Tibial nerve (tissue), 4 donors: ENCODE measurements around the gene NOS3. TPM values are rescaled to one million over a fixed set of nuclear protein-coding genes. Genes with fewer than 3 reads are reported as not detected.
"Not testable (repeated sequence)": the region's sequence is repeated elsewhere in the genome, so short reads cannot be mapped to it uniquely, and the experiment has no call there.

ENCODE experiments used
- DNase-seq, 2 donors: peaks; one replicate each; pipeline ENCODE4 v3.0.0-alpha.2; 2019; ENCODE audit warnings: low spot score in 2 of 2
- H3K27ac ChIP-seq, 4 donors: fragments of 200-600 bp; sonication (generic) in 3 of 4; one replicate each; pipeline ENCODE4 v1.5.1; 2017 to 2019; ENCODE audit warnings: mild to moderate bottlenecking in 1 of 4
- H3K27me3 ChIP-seq, 2 donors: fragments of 200-600 bp; sonication (generic) in 1 of 2; one replicate each; pipeline versions ENCODE4 v1.5.1 to v1.6.0; 2017 to 2019
- H3K36me3 ChIP-seq, 3 donors: fragments of 200-600 bp; sonication (generic); one replicate each; pipeline ENCODE4 v1.5.1; 2018 to 2019
- H3K4me1 ChIP-seq, 4 donors: fragments of 200-600 bp; sonication (generic) in 3 of 4; one replicate each; pipeline ENCODE4 v1.5.1; 2017 to 2019
- H3K4me3 ChIP-seq, 4 donors: fragments of 200-600 bp; sonication (generic) in 3 of 4; one replicate each; pipeline ENCODE4 v1.5.1; 2017 to 2019; ENCODE audit warnings: mild to moderate bottlenecking in 1 of 4, moderate library complexity in 1 of 4
- H3K9me3 ChIP-seq, 4 donors: fragments of 200-600 bp; sonication (generic) in 3 of 4; one replicate each; pipeline ENCODE4 v1.5.1; 2017 to 2019
- EP300 ChIP-seq, 2 donors: sonication (generic); formaldehyde crosslinking; IDR thresholded peaks; one replicate each; pipeline ENCODE4 v1.6.1; 2017; ENCODE audit warnings: antibody characterized with exemption in 2 of 2, mild to moderate bottlenecking in 1 of 2
- POLR2A ChIP-seq, 2 donors: fragments of 450-650 bp; IDR thresholded peaks; one replicate each; pipeline ENCODE4 v1.6.1; 2017; ENCODE audit warnings: antibody characterized with exemption in 2 of 2, mild to moderate bottlenecking in 2 of 2, moderate library complexity in 2 of 2
- WGBS, 2 donors: methylation state at CpG; one replicate each; pipeline ENCODE4 v1.1.5; 2018; 5-methylcytosine and 5-hydroxymethylcytosine counted together
- total RNA-seq, 4 donors: library from RNA; depleted of rRNA; stranded (reverse); fragments of >200 nt; gene quantifications; one replicate each; pipeline ENCODE4 v1.1.0, GENCODE V29; 2016
- TF ChIP-seq, protein P1 (sequence below), 5 experiments: fragments of 200-600 bp in 3 of 5; fragments of 450-650 bp in 2 of 5; sonication (generic) in 3 of 5; IDR thresholded peaks; one replicate each; pipeline ENCODE4 v1.5.1; 2016 to 2019; ENCODE audit warnings: antibody characterized with exemption in 5 of 5, mild to moderate bottlenecking in 3 of 5, moderate library complexity in 2 of 5

NOS3 gene
- total RNA-seq, 4 donors from 2014 or later = 20.3 to 38.1 (median 23.8) TPM

DNA sequence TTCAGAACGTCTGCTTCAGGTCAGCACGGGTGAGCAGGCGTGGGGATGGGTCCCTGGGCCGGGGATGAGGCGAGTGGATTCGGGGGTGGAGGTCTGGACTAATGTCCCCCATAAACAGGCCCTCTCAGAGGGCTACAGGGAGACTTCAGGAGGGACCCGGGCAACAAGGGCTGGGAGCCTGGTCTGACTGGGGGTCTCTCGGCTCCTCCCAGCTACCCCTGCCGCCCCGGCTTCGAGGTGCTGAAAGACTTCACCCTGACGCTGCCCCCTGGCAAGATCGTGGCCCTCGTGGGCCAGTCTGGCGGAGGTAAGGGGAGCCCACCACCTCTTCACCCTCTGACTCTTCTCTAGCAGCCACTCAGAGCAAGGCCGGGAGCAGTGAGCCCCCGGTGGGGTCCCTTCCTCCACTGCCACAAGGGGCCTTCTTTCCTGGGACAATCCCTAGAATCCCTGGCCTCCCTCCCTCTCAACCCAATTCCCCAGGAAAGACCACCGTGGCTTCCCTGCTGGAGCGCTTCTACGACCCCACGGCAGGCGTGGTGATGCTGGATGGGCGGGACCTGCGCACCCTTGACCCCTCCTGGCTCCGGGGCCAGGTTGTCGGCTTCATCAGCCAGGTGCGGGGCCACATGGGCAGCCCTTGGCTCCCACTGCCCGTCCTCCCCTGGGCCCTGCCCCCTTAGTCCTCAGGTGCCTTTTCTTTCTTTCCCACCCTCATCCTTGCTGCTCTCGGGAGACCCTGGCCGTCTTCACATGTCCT, 50.0 kb downstream of the NOS3 start:
- 87% methylated on average over 29 to 30 of the region's 30 CpGs for WGBS, 2 donors
- TF ChIP-seq, protein P1, sequence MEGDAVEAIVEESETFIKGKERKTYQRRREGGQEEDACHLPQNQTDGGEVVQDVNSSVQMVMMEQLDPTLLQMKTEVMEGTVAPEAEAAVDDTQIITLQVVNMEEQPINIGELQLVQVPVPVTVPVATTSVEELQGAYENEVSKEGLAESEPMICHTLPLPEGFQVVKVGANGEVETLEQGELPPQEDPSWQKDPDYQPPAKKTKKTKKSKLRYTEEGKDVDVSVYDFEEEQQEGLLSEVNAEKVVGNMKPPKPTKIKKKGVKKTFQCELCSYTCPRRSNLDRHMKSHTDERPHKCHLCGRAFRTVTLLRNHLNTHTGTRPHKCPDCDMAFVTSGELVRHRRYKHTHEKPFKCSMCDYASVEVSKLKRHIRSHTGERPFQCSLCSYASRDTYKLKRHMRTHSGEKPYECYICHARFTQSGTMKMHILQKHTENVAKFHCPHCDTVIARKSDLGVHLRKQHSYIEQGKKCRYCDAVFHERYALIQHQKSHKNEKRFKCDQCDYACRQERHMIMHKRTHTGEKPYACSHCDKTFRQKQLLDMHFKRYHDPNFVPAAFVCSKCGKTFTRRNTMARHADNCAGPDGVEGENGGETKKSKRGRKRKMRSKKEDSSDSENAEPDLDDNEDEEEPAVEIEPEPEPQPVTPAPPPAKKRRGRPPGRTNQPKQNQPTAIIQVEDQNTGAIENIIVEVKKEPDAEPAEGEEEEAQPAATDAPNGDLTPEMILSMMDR (IDR thresholded peaks at IDR 0.05) = no peak
- TF ChIP-seq POLR2A (IDR thresholded peaks at IDR 0.05) (no peak), EP300 (IDR thresholded peaks at IDR 0.05) (no peak)
- no peaks in the 10 kb centered on the region for H3K27me3 ChIP-seq

DNA sequence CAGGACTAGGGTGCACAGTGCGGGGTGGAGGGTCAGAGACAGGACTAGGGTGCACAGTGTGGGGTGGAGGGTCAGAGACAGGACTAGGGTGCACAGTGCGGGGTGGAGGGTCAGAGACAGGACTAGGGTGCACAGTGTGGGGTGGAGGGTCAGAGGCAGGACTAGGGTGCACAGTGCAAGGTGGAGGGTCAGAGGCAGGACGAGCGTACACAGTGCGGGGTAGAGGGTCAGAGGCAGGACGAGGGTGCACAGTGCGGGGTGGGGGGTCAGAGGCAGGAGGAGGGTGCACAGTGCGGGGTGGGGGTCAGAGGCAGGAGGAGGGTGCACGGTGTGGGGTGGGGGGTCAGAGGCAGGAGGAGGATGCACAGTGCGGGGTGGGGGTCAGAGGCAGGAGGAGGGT, 52.6 kb downstream of the NOS3 start:
- H3K9me3 ChIP-seq, H3K4me3 ChIP-seq, H3K27me3 ChIP-seq, H3K27ac ChIP-seq, DNase-seq: not testable (repeated sequence)
- WGBS, 2 donors = 84 to 87% methylated on average over 10 of the region's 10 CpGs
- Histone ChIP-seq H3K36me3 (peaks cover 0 to 59% (median 0%) of the 10 kb centered on the region in 3 donors), H3K4me1 (peaks cover 0 to 33% (median 18%) of the 10 kb centered on the region in 4 donors)

More for the DNA sequence above, 50.0 kb downstream of the NOS3 start:
- H3K27ac ChIP-seq = no peak overlapping the region
- peaks cover 0 to 81% (median 0%) of the 10 kb centered on the region in 3 donors for H3K36me3 ChIP-seq
- DNase-seq = no peak
- H3K4me3 ChIP-seq = no peak overlapping the region
- H3K4me1 ChIP-seq = peaks cover 0 to 19% (median 9%) of the 10 kb centered on the region in 4 donors
- no peaks in the 10 kb centered on the region for H3K9me3 ChIP-seq

DNA sequence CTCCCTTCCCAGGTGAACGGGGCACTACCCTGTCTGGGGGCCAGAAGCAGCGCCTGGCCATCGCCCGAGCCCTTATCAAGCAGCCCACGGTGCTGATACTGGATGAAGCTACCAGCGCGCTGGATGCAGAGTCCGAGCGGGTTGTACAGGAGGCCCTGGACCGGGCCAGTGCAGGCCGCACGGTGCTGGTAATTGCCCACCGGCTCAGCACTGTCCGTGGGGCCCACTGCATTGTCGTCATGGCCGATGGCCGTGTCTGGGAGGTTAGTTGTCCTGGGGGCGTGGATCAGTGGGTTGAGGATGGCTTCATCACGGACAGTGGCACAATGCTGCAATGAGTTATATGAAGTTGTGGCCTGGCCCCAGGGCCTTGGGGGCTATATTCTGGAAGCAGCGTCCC, 53.1 kb downstream of the NOS3 start:
- Histone ChIP-seq H3K4me3 (no peak overlapping the region), H3K36me3 (peaks cover 0 to 57% (median 0%) of the 10 kb centered on the region in 3 donors), H3K9me3 (no peaks in the 10 kb centered on the region), H3K27ac (no peak overlapping the region), H3K27me3 (no peaks in the 10 kb centered on the region), H3K4me1 (peaks cover 0 to 28% (median 15%) of the 10 kb centered on the region in 4 donors)
- TF ChIP-seq, protein P1 (IDR thresholded peaks at IDR 0.05) = no peak
- TF ChIP-seq POLR2A (IDR thresholded peaks at IDR 0.05) (no peak), EP300 (IDR thresholded peaks at IDR 0.05) (no peak)
- DNase-seq = no peak
- WGBS, 2 donors = 80 to 92% methylated on average over 8 to 17 of the region's 20 CpGs

DNA sequence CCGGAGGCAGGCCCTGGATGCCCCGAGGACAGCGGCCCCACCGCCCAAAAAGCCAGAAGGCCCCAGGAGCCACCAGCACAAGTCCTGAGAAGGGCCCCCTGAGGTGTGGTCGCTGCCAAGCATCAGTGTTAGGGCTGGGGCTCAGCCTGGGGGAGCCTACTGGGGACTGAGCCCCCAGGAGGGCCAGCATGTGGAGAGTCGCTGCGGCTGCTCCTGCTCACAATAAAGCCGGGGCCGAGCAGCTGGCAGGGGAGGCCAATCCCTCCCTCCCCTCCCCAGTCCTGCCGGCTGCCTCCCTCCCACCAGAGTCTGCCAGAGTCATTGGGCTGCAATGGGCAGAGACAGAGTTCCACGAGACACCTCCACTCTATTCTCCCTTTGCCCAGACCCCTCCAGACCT, 54.4 kb downstream of the NOS3 start:
- H3K27me3 ChIP-seq = no peaks in the 10 kb centered on the region
- H3K27ac ChIP-seq = no peak overlapping the region
- peaks cover 0 to 57% (median 0%) of the 10 kb centered on the region in 3 donors for H3K36me3 ChIP-seq
- H3K4me1 ChIP-seq = peaks cover 0 to 16% (median 9%) of the 10 kb centered on the region in 4 donors
- H3K4me3 ChIP-seq = no peak overlapping the region
- TF ChIP-seq, protein P1 (IDR thresholded peaks at IDR 0.05) = no peak
- TF ChIP-seq POLR2A (IDR thresholded peaks at IDR 0.05) (no peak), EP300 (IDR thresholded peaks at IDR 0.05) (no peak)
- no peak for DNase-seq
- H3K9me3 ChIP-seq = no peaks in the 10 kb centered on the region
- 58 to 60% methylated on average over 3 to 7 of the region's 11 CpGs for WGBS, 2 donors

DNA sequence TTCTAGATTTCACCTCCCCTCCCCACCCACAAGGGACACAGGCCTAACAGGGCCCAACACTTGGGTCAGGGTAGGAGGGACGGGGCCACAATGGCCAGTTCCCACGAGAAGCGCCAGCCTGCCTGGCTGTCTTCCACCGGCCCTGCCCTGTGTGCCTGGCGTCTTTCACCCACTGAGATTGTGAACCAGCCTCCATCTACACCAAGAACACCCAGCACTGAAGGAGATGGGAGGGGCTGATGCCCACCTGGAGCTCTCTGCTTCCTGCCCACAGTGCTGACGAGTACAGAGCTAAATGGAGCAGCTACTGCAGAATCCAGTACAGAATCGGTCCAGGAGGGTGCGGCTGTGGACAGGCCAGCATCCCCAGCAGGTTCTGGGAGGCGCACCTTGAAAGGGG, 55.1 kb downstream of the NOS3 start:
- 75 to 80% methylated on average over 5 to 9 of the region's 9 CpGs for WGBS, 2 donors
- no peak for DNase-seq
- peaks cover 0 to 20% (median 9%) of the 10 kb centered on the region in 4 donors for H3K4me1 ChIP-seq
- peaks cover 0 to 53% (median 0%) of the 10 kb centered on the region in 3 donors for H3K36me3 ChIP-seq
- no peaks in the 10 kb centered on the region for H3K9me3 ChIP-seq
- TF ChIP-seq, protein P1 (IDR thresholded peaks at IDR 0.05) = no peak
- H3K27ac ChIP-seq = no peak overlapping the region
- no peaks in the 10 kb centered on the region for H3K27me3 ChIP-seq
- H3K4me3 ChIP-seq = no peak overlapping the region
